CD14-positive monocyte (primary cell): Measurements from ENCODE around the gene RARB. TPM values are rescaled to one million over a fixed set of nuclear protein-coding genes. Genes with fewer than 3 reads are reported as not detected.

Experiments used
- DNase-seq, 3 donors: peaks; one replicate each; pipeline ENCODE4 v3.0.0-alpha.2; 2011 to 2022
- H2AFZ ChIP-seq: 2 replicates; pipeline ENCODE4 v1.6.0; 2012; ENCODE audit warnings: mild to moderate bottlenecking, low read depth, low read length, inconsistent platforms; ENCODE audit not compliant: insufficient read depth, poor library complexity, severe bottlenecking
- H3K27ac ChIP-seq, 2 donors: 1 replicate in 1 of 2; 2 replicates in 1 of 2; pipeline ENCODE4 v1.5.1; 2012 to 2013; ENCODE audit warnings: low read length in 2 of 2, control low read depth in 1 of 2, inconsistent platforms in 1 of 2, low read depth in 1 of 2, mild to moderate bottlenecking in 1 of 2
- H3K27me3 ChIP-seq, 2 donors: one replicate each; pipeline versions ENCODE4 v1.6.0 to v1.6.1; 2011 to 2013; ENCODE audit warnings: low read length in 2 of 2; ENCODE audit not compliant: control insufficient read depth in 2 of 2, insufficient read depth in 2 of 2
- H3K36me3 ChIP-seq, 2 donors: replicated peaks in 1 of 2; 1 replicate in 1 of 2; 2 replicates in 1 of 2; pipeline versions ENCODE4 v1.5.1 to v1.6.1; 2012 to 2013; ENCODE audit warnings: low read length in 2 of 2, control low read depth in 1 of 2, inconsistent platforms in 1 of 2, mild to moderate bottlenecking in 1 of 2; ENCODE audit not compliant: insufficient read depth in 2 of 2, control insufficient read depth in 1 of 2
- H3K4me1 ChIP-seq, 2 donors: 1 replicate in 1 of 2; 2 replicates in 1 of 2; pipeline versions ENCODE4 v1.5.1 to v1.6.1; 2012 to 2013; ENCODE audit warnings: low read length in 2 of 2, control low read depth in 1 of 2, inconsistent platforms in 1 of 2, mild to moderate bottlenecking in 1 of 2, moderate library complexity in 1 of 2; ENCODE audit not compliant: insufficient read depth in 2 of 2, control insufficient read depth in 1 of 2
- H3K4me2 ChIP-seq: replicated peaks from 2 replicates; pipeline ENCODE3; 2012; ENCODE audit warnings: low read length, moderate library complexity, mild to moderate bottlenecking; ENCODE audit not compliant: poor library complexity, severe bottlenecking; ENCODE audit errors: extremely low read depth
- H3K4me3 ChIP-seq, 3 experiments: fragments of 200-600 bp in 1 of 3; sonication (generic) in 1 of 3; replicated peaks in 1 of 3; 1 replicate in 2 of 3; 2 replicates in 1 of 3; pipeline ENCODE4 v1.5.1; 2011 to 2013; ENCODE audit warnings: low read length in 3 of 3, mild to moderate bottlenecking in 3 of 3, control low read depth in 2 of 3, low read depth in 2 of 3, inconsistent platforms in 1 of 3, moderate library complexity in 1 of 3
- H3K79me2 ChIP-seq: 2 replicates; pipeline ENCODE4 v1.6.0; 2012; ENCODE audit warnings: mild to moderate bottlenecking, control low read depth, inconsistent platforms, low read length, moderate library complexity; ENCODE audit not compliant: insufficient read depth
- H3K9ac ChIP-seq: 2 replicates; pipeline ENCODE4 v1.6.0; 2017; ENCODE audit warnings: low read length, mild to moderate bottlenecking; ENCODE audit not compliant: insufficient read depth, poor library complexity, severe bottlenecking
- H3K9me3 ChIP-seq, 2 donors: replicated peaks in 1 of 2; 1 replicate in 1 of 2; 2 replicates in 1 of 2; pipeline versions ENCODE4 v1.5.1 to v1.6.1; 2012 to 2013; ENCODE audit warnings: low read length in 2 of 2, control low read depth in 1 of 2; ENCODE audit not compliant: control insufficient read depth in 1 of 2, insufficient read depth in 1 of 2
- H4K20me1 ChIP-seq: 2 replicates; pipeline ENCODE4 v1.6.0; 2012; ENCODE audit warnings: mild to moderate bottlenecking, low read length, control low read depth, moderate library complexity; ENCODE audit not compliant: insufficient read depth
- H3K27ac Mint-ChIP-seq, 7 donors: one replicate each; pipeline ENCODE4 v1.8.0; 2020; ENCODE audit warnings: mild to moderate bottlenecking in 7 of 7, mixed read lengths in 7 of 7, moderate library complexity in 6 of 7, inconsistent platforms in 2 of 7
- H3K27me3 Mint-ChIP-seq, 3 donors: one replicate each; pipeline ENCODE4 v1.8.0; 2021 to 2022; ENCODE audit warnings: low read depth in 3 of 3, mild to moderate bottlenecking in 3 of 3, mixed read lengths in 3 of 3, moderate library complexity in 3 of 3, inconsistent platforms in 1 of 3
- H3K36me3 Mint-ChIP-seq, 2 donors: one replicate each; pipeline ENCODE4 v1.8.0; 2020; ENCODE audit warnings: mixed read lengths in 2 of 2, inconsistent platforms in 1 of 2, mild to moderate bottlenecking in 1 of 2
- H3K4me1 Mint-ChIP-seq: one replicate; pipeline ENCODE4 v1.8.0; 2020; ENCODE audit warnings: mild to moderate bottlenecking, mixed read lengths
- H3K4me3 Mint-ChIP-seq, 2 donors: one replicate each; pipeline ENCODE4 v1.8.0; 2020; ENCODE audit warnings: mild to moderate bottlenecking in 2 of 2, mixed read lengths in 2 of 2, moderate library complexity in 1 of 2
- H3K9me3 Mint-ChIP-seq, 7 donors: one replicate each; pipeline ENCODE4 v1.8.0; 2020 to 2022; ENCODE audit warnings: mixed read lengths in 7 of 7, mild to moderate bottlenecking in 6 of 7, moderate library complexity in 6 of 7, inconsistent platforms in 2 of 7
- WGBS: methylation state at CpG from one replicate; pipeline ENCODE4 v1.1.5; 2013; ENCODE audit warnings: missing lambda C conversion rate; ENCODE audit not compliant: insufficient coverage; 5-methylcytosine and 5-hydroxymethylcytosine counted together
- intact Hi-C, 2 donors: fragments of 100-400 bp; cut with micrococcal nuclease; formaldehyde crosslinking; loops; one replicate each; pipeline versions ENCODE4 v1.15.0 to v1.15.1; 2023
- polyA plus RNA-seq, 3 donors: library from polyadenylated mRNA; depleted of rRNA in 1 of 3; unstranded in 2 of 3; stranded (reverse) in 1 of 3; fragments of 300-500 nt in 2 of 3; fragments of >200 nt in 1 of 3; fragmentation: Illumina TruSeq in 2 of 3; gene quantifications; 1 replicate in 2 of 3; 2 replicates in 1 of 3; pipeline ENCODE4 v1.2.3, GENCODE V29; 2012 to 2021
- TF ChIP-seq, protein P1 (sequence below): fragments of 200-600 bp; IDR thresholded peaks from one replicate; pipeline ENCODE4 v1.8.0; 2022; ENCODE audit warnings: antibody characterized with exemption, mild to moderate bottlenecking

The RARB gene
- polyA plus RNA-seq, 3 donors: not detected

DNA sequence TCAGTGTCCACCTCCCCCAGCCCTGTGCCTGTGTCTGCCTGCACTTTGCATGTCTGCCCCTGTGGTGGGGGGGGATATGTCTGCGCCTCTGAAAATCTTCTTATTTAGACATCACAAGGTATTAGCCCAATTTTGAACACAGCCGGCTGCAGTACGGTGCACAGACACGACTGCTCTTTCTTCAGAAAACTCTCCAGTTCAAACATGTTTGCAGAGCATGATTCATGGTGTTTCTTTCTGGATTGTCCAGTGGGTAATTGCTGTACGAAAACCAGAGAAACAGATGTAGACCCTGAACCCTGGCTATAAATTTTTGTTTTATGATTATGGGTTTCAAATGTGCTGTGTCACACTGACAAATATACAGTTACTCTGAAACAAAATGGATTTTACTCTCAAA is 3.4 kb upstream of the RARB start:
- Histone ChIP-seq H3K4me2 (no peak overlapping the region), H3K27ac (no peak overlapping the region), H3K9me3 (peaks cover 0 to 5% of the 10 kb centered on the region in 2 donors), H4K20me1 (no peaks in the 10 kb centered on the region), H3K4me3 (no peak overlapping the region), H3K4me1 (peaks cover 0 to 2% of the 10 kb centered on the region in 2 donors), H3K79me2 (no peaks in the 10 kb centered on the region), H3K36me3 (no peaks in the 10 kb centered on the region), H2AFZ (no peak overlapping the region), H3K27me3 (peaks cover 35 to 37% of the 10 kb centered on the region in 2 donors), H3K9ac (no peak overlapping the region)
- Mint-ChIP-seq H3K4me3 (no peak overlapping the region), H3K27me3 (peaks cover 35 to 44% (median 36%) of the 10 kb centered on the region in 3 donors), H3K36me3 (peaks cover 0 to 3% of the 10 kb centered on the region in 2 donors), H3K27ac (no peak overlapping the region), H3K9me3 (peaks cover 0 to 13% (median 1%) of the 10 kb centered on the region in 7 donors), H3K4me1 (peaks cover 12% of the 10 kb centered on the region)
- WGBS: 100% methylated on average over 1 of the region's 5 CpGs
- intact Hi-C loops: no loop called here
- TF ChIP-seq, protein P1, sequence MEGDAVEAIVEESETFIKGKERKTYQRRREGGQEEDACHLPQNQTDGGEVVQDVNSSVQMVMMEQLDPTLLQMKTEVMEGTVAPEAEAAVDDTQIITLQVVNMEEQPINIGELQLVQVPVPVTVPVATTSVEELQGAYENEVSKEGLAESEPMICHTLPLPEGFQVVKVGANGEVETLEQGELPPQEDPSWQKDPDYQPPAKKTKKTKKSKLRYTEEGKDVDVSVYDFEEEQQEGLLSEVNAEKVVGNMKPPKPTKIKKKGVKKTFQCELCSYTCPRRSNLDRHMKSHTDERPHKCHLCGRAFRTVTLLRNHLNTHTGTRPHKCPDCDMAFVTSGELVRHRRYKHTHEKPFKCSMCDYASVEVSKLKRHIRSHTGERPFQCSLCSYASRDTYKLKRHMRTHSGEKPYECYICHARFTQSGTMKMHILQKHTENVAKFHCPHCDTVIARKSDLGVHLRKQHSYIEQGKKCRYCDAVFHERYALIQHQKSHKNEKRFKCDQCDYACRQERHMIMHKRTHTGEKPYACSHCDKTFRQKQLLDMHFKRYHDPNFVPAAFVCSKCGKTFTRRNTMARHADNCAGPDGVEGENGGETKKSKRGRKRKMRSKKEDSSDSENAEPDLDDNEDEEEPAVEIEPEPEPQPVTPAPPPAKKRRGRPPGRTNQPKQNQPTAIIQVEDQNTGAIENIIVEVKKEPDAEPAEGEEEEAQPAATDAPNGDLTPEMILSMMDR: no peak
- no peak for DNase-seq

DNA sequence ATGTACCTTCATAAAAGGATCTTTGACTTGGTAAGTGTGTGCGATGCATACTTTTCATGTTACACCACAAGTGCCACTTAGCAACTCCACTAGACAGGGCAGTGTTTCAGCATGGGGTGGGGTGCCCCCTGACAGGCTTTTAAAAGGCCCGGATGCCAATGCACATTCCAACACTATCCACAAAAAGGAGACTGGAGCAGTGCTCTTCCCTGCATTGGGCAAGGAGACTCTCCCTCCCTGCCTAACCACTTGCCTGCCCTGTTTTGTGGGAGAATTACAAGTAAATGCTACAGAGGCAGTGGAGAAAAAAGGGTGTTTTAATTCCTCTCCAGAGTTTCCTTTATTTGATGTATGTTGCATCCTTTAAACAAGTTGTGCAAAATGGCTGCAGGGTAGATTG is 1.7 kb upstream of the RARB start:
- peaks cover 51 to 52% of the 10 kb centered on the region in 2 donors for H3K27me3 ChIP-seq
- H3K27ac ChIP-seq: no peak overlapping the region
- intact Hi-C loops: no loop called here
- H3K4me1 ChIP-seq: peaks cover 0 to 2% of the 10 kb centered on the region in 2 donors
- H4K20me1 ChIP-seq: no peaks in the 10 kb centered on the region
- Mint-ChIP-seq H3K36me3 (peaks cover 0 to 3% of the 10 kb centered on the region in 2 donors), H3K4me3 (no peak overlapping the region), H3K4me1 (peaks cover 12% of the 10 kb centered on the region), H3K9me3 (peaks cover 0 to 13% (median 1%) of the 10 kb centered on the region in 7 donors), H3K27ac (no peak overlapping the region), H3K27me3 (peaks cover 45 to 54% (median 46%) of the 10 kb centered on the region in 3 donors)
- H3K9me3 ChIP-seq: peaks cover 0 to 5% of the 10 kb centered on the region in 2 donors
- no peak overlapping the region for H2AFZ ChIP-seq
- WGBS: no CpG with 5 or more reads among the region's 2 CpGs
- H3K36me3 ChIP-seq: no peaks in the 10 kb centered on the region
- DNase-seq: no peak
- H3K4me2 ChIP-seq: no peak overlapping the region
- H3K79me2 ChIP-seq: no peaks in the 10 kb centered on the region
- H3K4me3 ChIP-seq: no peak overlapping the region
- no peak overlapping the region for H3K9ac ChIP-seq
- TF ChIP-seq, protein P1: no peak
